Measurements from ENCODE around the gene RNPEPL1.
A peak's percentile ranks its signal among the peaks of the same experiment; 100 is the strongest.

RNPEPL1 gene

GRCh38 chr2:240571314-240571973 lies 3.2 kb downstream of the RNPEPL1 start:
- H2AFZ ChIP-seq (ENCODE audit: insufficient read depth, low read length, poor library complexity): no peak overlapping the region
- H3K9me3 ChIP-seq (ENCODE audit: insufficient read depth, low read depth, low read length): peaks cover 2% of the 10 kb centered on the region
- no peak overlapping the region for H2AK5ac ChIP-seq (ENCODE audit: low read length)
- H3K4me3 ChIP-seq (ENCODE audit: low read depth, low read length): no peak overlapping the region
- H3K36me3 ChIP-seq (ENCODE audit: control insufficient read depth in 1 of 2, insufficient read depth in 2 of 2, low read length in 2 of 2): peaks cover 21 to 28% of the 10 kb centered on the region in 2 experiments
- no peaks in the 10 kb centered on the region for H3K79me2 ChIP-seq (ENCODE audit: control insufficient read depth, insufficient read depth, low read length, poor library complexity)
- H2BK5ac ChIP-seq (ENCODE audit: low read depth, low read length, poor library complexity): no peak overlapping the region
- WGBS (ENCODE audit: extremely low coverage, insufficient coverage, insufficient read length): no CpG with 5 or more reads among the region's 18 CpGs
- no peak overlapping the region for H3K9ac ChIP-seq (ENCODE audit: low read length)
- no peak for DNase-seq
- no peak overlapping the region for H4K91ac ChIP-seq (ENCODE audit: low read depth, low read length)
- peaks cover 20 to 30% of the 10 kb centered on the region in 2 experiments for H3K4me1 ChIP-seq (ENCODE audit: control insufficient read depth in 1 of 2, insufficient read depth in 2 of 2, low read length in 2 of 2)
- no peak overlapping the region for H2BK120ac ChIP-seq (ENCODE audit: insufficient read depth, low read length, poor library complexity)
- no peak overlapping the region for H4K8ac ChIP-seq (ENCODE audit: low read depth, low read length)
- H3K18ac ChIP-seq (ENCODE audit: low read length): no peak overlapping the region
- peaks cover 9% of the 10 kb centered on the region for H3K79me1 ChIP-seq (ENCODE audit: low read length)
- no peak overlapping the region for H4K12ac ChIP-seq (ENCODE audit: low read depth, low read length)
- no peak overlapping the region for H3K4me2 ChIP-seq (ENCODE audit: low read length)
- no peaks in the 10 kb centered on the region for H3K27me3 ChIP-seq (ENCODE audit: insufficient read depth, low read length)
- H2BK12ac ChIP-seq (ENCODE audit: low read length): no peak overlapping the region
- H3K27ac ChIP-seq (ENCODE audit: low read depth, low read length): no peak overlapping the region
- no peak overlapping the region for H3K4ac ChIP-seq (ENCODE audit: low read depth, low read length)
- no peak overlapping the region for H3K14ac ChIP-seq (ENCODE audit: low read length)
- H3K23ac ChIP-seq (ENCODE audit: low read length): no peak overlapping the region

DNA sequence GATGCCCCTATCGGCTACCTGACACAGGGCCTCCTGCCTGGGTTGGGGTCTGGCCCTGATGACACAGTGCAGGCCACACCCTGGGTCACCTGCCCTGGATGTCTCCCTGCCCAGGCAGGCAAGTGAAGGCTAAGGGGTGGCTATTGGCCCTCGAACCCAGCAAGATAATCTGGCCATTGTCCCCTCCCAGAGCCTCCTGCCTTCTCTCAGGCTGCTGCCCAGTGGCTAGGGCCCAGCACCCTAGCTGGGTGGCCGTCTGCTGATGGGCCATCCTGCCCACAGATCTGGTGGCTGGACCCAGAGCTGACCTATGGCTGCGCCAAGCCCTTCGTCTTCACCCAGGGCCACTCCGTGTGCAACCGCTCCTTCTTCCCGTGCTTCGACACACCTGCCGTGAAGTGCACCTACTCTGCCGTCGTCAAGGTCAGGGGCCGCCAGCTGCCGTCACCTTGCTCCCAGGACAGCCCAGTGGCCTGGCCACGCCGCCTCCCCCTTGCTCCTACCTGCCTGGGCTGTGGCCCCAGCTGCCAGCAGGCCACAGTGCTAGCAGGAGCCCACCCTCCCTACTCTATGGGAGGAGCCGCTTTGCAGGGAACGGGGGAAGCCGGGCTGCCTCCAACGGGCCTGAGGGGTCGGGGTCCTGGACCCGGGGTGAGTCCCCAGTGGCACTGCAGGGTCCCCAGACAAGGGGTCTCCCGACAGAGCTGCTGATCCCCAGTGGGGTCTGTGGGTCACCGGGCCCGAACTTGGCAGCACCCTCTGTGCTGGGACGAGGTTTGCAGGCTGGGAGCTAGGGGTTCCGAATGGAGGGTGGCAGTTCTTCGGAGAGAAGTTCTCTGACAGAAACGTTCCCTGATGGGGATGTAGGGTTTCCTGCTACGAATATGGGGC lies 4.1 kb downstream of the RNPEPL1 start:
- H2BK5ac ChIP-seq (ENCODE audit: low read depth, low read length, poor library complexity): no peak overlapping the region
- H4K12ac ChIP-seq (ENCODE audit: low read depth, low read length): peak overlapping the region; percentile 12
- no peak overlapping the region for H4K8ac ChIP-seq (ENCODE audit: low read depth, low read length)
- H3K18ac ChIP-seq (ENCODE audit: low read length): no peak overlapping the region
- no peak for DNase-seq
- H3K4ac ChIP-seq (ENCODE audit: low read depth, low read length): no peak overlapping the region
- peaks cover 31 to 37% of the 10 kb centered on the region in 2 experiments for H3K36me3 ChIP-seq (ENCODE audit: control insufficient read depth in 1 of 2, insufficient read depth in 2 of 2, low read length in 2 of 2)
- no peak overlapping the region for H3K9ac ChIP-seq (ENCODE audit: low read length)
- H3K9me3 ChIP-seq (ENCODE audit: insufficient read depth, low read depth, low read length): peaks cover 2% of the 10 kb centered on the region
- no peak overlapping the region for H3K4me3 ChIP-seq (ENCODE audit: low read depth, low read length)
- no peak overlapping the region for H3K4me2 ChIP-seq (ENCODE audit: low read length)
- no peaks in the 10 kb centered on the region for H3K27me3 ChIP-seq (ENCODE audit: insufficient read depth, low read length)
- no CpG with 5 or more reads among the region's 30 CpGs for WGBS (ENCODE audit: extremely low coverage, insufficient coverage, insufficient read length)
- H2AK5ac ChIP-seq (ENCODE audit: low read length): no peak overlapping the region
- peaks cover 7% of the 10 kb centered on the region for H3K79me1 ChIP-seq (ENCODE audit: low read length)
- no peaks in the 10 kb centered on the region for H3K79me2 ChIP-seq (ENCODE audit: control insufficient read depth, insufficient read depth, low read length, poor library complexity)
- H2BK12ac ChIP-seq (ENCODE audit: low read length): no peak overlapping the region
- H3K4me1 ChIP-seq (ENCODE audit: control insufficient read depth in 1 of 2, insufficient read depth in 2 of 2, low read length in 2 of 2): peaks cover 11 to 21% of the 10 kb centered on the region in 2 experiments
- no peak overlapping the region for H3K27ac ChIP-seq (ENCODE audit: low read depth, low read length)
- no peak overlapping the region for H4K91ac ChIP-seq (ENCODE audit: low read depth, low read length)
- no peak overlapping the region for H2AFZ ChIP-seq (ENCODE audit: insufficient read depth, low read length, poor library complexity)
- no peak overlapping the region for H3K14ac ChIP-seq (ENCODE audit: low read length)
- no peak overlapping the region for H2BK120ac ChIP-seq (ENCODE audit: insufficient read depth, low read length, poor library complexity)
- H3K23ac ChIP-seq (ENCODE audit: low read length): no peak overlapping the region

DNA sequence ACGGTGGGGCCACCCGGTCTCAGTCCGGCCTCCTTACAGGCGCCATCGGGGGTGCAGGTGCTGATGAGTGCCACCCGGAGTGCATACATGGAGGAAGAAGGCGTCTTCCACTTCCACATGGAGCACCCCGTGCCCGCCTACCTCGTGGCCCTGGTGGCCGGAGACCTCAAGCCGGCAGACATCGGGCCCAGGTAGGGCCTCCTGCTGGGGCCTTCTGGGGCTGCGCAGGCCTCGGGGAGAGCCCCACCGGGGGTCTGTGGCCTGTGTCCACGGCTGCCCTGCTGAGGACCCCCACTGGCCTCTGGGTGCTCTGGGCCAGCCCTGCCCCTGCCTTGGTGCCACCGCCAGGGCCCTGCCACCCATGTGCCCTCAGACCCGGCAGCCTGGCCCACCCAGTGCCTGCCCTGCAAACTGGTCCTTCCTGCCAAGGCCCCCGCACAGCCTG lies 4.8 kb downstream of the RNPEPL1 start:
- Histone ChIP-seq H3K79me2 (ENCODE audit: control insufficient read depth, insufficient read depth, low read length, poor library complexity) (no peaks in the 10 kb centered on the region), H3K9ac (ENCODE audit: low read length) (no peak overlapping the region), H3K18ac (ENCODE audit: low read length) (no peak overlapping the region), H3K4me2 (ENCODE audit: low read length) (no peak overlapping the region), H4K91ac (ENCODE audit: low read depth, low read length) (no peak overlapping the region), H3K9me3 (ENCODE audit: insufficient read depth, low read depth, low read length) (peaks cover 2% of the 10 kb centered on the region), H4K8ac (ENCODE audit: low read depth, low read length) (no peak overlapping the region), H2AK5ac (ENCODE audit: low read length) (no peak overlapping the region), H4K12ac (ENCODE audit: low read depth, low read length) (peak overlapping the region; percentile 12), H3K4me3 (ENCODE audit: low read depth, low read length) (no peak overlapping the region), H3K4ac (ENCODE audit: low read depth, low read length) (no peak overlapping the region), H2BK5ac (ENCODE audit: low read depth, low read length, poor library complexity) (no peak overlapping the region), H3K36me3 (ENCODE audit: control insufficient read depth in 1 of 2, insufficient read depth in 2 of 2, low read length in 2 of 2) (peaks cover 37 to 43% of the 10 kb centered on the region in 2 experiments), H2BK120ac (ENCODE audit: insufficient read depth, low read length, poor library complexity) (no peak overlapping the region), H3K27ac (ENCODE audit: low read depth, low read length) (no peak overlapping the region), H2BK12ac (ENCODE audit: low read length) (no peak overlapping the region), H3K14ac (ENCODE audit: low read length) (no peak overlapping the region), H3K23ac (ENCODE audit: low read length) (no peak overlapping the region), H3K27me3 (ENCODE audit: insufficient read depth, low read length) (no peaks in the 10 kb centered on the region), H3K4me1 (ENCODE audit: control insufficient read depth in 1 of 2, insufficient read depth in 2 of 2, low read length in 2 of 2) (peaks cover 8 to 15% of the 10 kb centered on the region in 2 experiments), H2AFZ (ENCODE audit: insufficient read depth, low read length, poor library complexity) (no peak overlapping the region), H3K79me1 (ENCODE audit: low read length) (peaks cover 4% of the 10 kb centered on the region)
- no CpG with 5 or more reads among the region's 20 CpGs for WGBS (ENCODE audit: extremely low coverage, insufficient coverage, insufficient read length)
- DNase-seq: no peak

DNA sequence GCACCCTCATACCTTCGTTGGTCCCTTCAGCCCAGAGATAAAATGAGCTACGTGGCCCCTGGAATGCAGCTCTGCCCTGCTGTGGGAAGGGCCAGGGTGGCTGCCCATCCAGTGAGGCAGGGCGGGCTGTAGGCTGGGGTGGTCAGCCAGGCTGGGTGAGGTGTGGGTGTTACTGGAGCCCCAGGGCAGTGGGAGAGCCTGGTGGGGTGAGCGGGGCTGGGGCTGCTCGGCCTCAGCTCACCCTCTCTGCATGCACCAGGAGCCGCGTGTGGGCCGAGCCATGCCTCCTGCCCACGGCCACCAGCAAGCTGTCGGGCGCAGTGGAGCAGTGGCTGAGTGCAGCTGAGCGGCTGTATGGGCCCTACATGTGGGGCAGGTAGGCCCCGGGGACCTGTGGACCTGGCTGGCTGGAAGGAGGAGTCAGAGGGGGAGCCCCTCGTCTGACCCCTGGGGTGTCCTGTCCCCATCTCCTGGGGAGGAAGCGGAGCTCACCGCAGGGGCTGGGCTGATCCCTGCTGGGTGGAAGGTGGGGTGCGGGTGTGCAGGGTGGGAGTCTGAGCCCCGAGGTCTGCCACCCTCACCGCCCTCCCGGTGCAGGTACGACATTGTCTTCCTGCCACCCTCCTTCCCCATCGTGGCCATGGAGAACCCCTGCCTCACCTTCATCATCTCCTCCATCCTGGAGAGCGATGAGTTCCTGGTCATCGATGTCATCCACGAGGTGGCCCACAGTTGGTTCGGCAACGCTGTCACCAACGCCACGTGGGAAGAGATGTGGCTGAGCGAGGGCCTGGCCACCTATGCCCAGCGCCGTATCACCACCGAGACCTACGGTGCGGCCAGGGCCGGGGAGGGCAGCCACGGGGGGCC lies 5.5 kb downstream of the RNPEPL1 start:
- no peak overlapping the region for H2AFZ ChIP-seq (ENCODE audit: insufficient read depth, low read length, poor library complexity)
- peaks cover 8 to 15% of the 10 kb centered on the region in 2 experiments for H3K4me1 ChIP-seq (ENCODE audit: control insufficient read depth in 1 of 2, insufficient read depth in 2 of 2, low read length in 2 of 2)
- H3K79me1 ChIP-seq (ENCODE audit: low read length): peaks cover 3% of the 10 kb centered on the region
- no peak overlapping the region for H4K91ac ChIP-seq (ENCODE audit: low read depth, low read length)
- no CpG with 5 or more reads among the region's 37 CpGs for WGBS (ENCODE audit: extremely low coverage, insufficient coverage, insufficient read length)
- no peak overlapping the region for H3K18ac ChIP-seq (ENCODE audit: low read length)
- H3K27me3 ChIP-seq (ENCODE audit: insufficient read depth, low read length): no peaks in the 10 kb centered on the region
- peaks cover 2% of the 10 kb centered on the region for H3K9me3 ChIP-seq (ENCODE audit: insufficient read depth, low read depth, low read length)
- peaks cover 44 to 50% of the 10 kb centered on the region in 2 experiments for H3K36me3 ChIP-seq (ENCODE audit: control insufficient read depth in 1 of 2, insufficient read depth in 2 of 2, low read length in 2 of 2)
- no peak overlapping the region for H4K8ac ChIP-seq (ENCODE audit: low read depth, low read length)
- H3K23ac ChIP-seq (ENCODE audit: low read length): no peak overlapping the region
- no peak overlapping the region for H2BK5ac ChIP-seq (ENCODE audit: low read depth, low read length, poor library complexity)
- no peak overlapping the region for H2AK5ac ChIP-seq (ENCODE audit: low read length)
- DNase-seq: no peak
- no peak overlapping the region for H2BK12ac ChIP-seq (ENCODE audit: low read length)
- H3K4ac ChIP-seq (ENCODE audit: low read depth, low read length): no peak overlapping the region
- no peaks in the 10 kb centered on the region for H3K79me2 ChIP-seq (ENCODE audit: control insufficient read depth, insufficient read depth, low read length, poor library complexity)
- no peak overlapping the region for H3K4me3 ChIP-seq (ENCODE audit: low read depth, low read length)
- no peak overlapping the region for H2BK120ac ChIP-seq (ENCODE audit: insufficient read depth, low read length, poor library complexity)
- no peak overlapping the region for H3K14ac ChIP-seq (ENCODE audit: low read length)
- H3K27ac ChIP-seq (ENCODE audit: low read depth, low read length): no peak overlapping the region
- H4K12ac ChIP-seq (ENCODE audit: low read depth, low read length): no peak overlapping the region
- H3K9ac ChIP-seq (ENCODE audit: low read length): no peak overlapping the region
- H3K4me2 ChIP-seq (ENCODE audit: low read length): no peak overlapping the region
